Measurements from ENCODE around the gene KCNT1. TPM values are rescaled to one million over a fixed set of nuclear protein-coding genes. Genes with fewer than 3 reads are reported as not detected.

The KCNT1 gene
- total RNA-seq, 2 experiments from 2014 or later = not detected

GRCh38 chr9:135815830-135816650 lies 114.1 kb downstream of the KCNT1 start:
- DNase-seq = no peak
- H3K27me3 Mint-ChIP-seq (ENCODE audit: low read depth) = no peaks in the 10 kb centered on the region
- H3K9me3 Mint-ChIP-seq = no peaks in the 10 kb centered on the region
- intact Hi-C loops (cut with micrococcal nuclease) = no loop called here
- CTCF ChIA-PET = no interaction called here
- no peak overlapping the region for H3K4me3 Mint-ChIP-seq
- H3K36me3 Mint-ChIP-seq (ENCODE audit: low read depth) = peaks cover 40% of the 10 kb centered on the region
- no peaks in the 10 kb centered on the region for H3K4me1 Mint-ChIP-seq (ENCODE audit: low read depth)
- H3K27ac Mint-ChIP-seq = no peak overlapping the region

DNA sequence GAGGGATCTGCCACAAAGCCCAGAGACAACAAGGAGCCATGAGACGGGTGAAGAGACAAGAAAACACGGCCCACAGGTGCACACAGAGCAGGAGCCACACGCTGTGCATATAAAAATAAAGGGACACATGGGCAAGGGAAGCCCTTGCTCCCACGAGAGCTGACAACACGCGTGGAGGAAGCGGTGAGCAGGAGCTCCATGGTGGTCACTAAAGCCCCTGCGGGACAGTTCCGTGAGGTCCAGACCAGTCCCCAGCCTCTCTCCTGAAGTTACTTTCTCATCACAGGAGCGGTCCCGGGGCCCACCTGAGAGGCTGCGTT lies 114.6 kb downstream of the KCNT1 start:
- no peak for DNase-seq
- Mint-ChIP-seq H3K36me3 (ENCODE audit: low read depth) (peaks cover 35% of the 10 kb centered on the region), H3K9me3 (no peaks in the 10 kb centered on the region), H3K27ac (no peak overlapping the region), H3K27me3 (ENCODE audit: low read depth) (no peaks in the 10 kb centered on the region), H3K4me3 (no peak overlapping the region), H3K4me1 (ENCODE audit: low read depth) (no peaks in the 10 kb centered on the region)
- intact Hi-C loops (cut with micrococcal nuclease) = no loop called here
- CTCF ChIA-PET = no interaction called here

GRCh38 chr9:135817951-135818717 lies 116.1 kb downstream of the KCNT1 start:
- Mint-ChIP-seq H3K4me3 (no peak overlapping the region), H3K9me3 (no peaks in the 10 kb centered on the region), H3K27ac (no peak overlapping the region), H3K27me3 (ENCODE audit: low read depth) (no peaks in the 10 kb centered on the region), H3K4me1 (ENCODE audit: low read depth) (no peaks in the 10 kb centered on the region), H3K36me3 (ENCODE audit: low read depth) (peaks cover 36% of the 10 kb centered on the region)
- DNase-seq = no peak
- intact Hi-C loops (cut with micrococcal nuclease) = no loop called here
- CTCF ChIA-PET = interaction anchor here (0.8 kb wide), 1 partner anchor 21 kb away, joined by 3 read pairs; no protein-coding TSS in a partner anchor

DNA sequence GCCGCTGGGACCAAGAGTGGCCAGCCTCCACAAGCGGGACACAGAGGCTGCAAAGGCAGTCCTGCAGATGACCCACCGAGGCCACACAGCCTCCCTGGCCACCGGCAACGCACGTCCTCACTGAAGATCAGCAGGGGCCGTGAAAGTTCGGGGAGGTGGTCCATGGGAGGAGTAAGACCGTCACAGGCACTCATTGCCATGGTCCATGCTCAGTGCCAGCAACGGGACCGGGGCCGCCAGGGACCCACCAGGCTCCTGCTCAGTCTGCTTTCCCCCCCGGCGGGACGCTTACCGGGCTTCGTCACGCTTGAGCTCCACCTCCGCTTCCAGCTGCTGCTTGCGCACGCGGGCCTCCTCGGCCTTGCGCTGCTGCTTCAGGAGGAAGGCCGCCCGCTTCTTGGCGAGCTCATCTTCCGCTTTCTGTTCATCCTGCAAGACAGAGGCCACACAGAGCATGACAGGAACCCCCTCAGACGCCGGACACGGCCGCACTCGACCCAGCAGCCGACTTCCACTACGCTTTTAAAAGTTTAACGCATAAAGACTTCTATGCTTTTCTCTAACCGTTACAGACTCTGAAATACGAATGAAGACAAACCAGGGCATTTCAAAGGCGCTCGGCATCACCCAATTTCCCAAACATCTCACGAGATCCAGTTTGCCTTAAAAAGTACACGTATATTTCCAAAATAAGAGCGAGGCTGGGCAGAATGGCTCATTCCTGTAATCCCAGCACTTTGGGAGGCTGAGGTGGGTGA lies 116.9 kb downstream of the KCNT1 start:
- H3K27ac Mint-ChIP-seq = no peak overlapping the region
- H3K27me3 Mint-ChIP-seq (ENCODE audit: low read depth) = no peaks in the 10 kb centered on the region
- H3K9me3 Mint-ChIP-seq = no peaks in the 10 kb centered on the region
- CTCF ChIA-PET = no interaction called here
- H3K36me3 Mint-ChIP-seq (ENCODE audit: low read depth) = peaks cover 36% of the 10 kb centered on the region
- DNase-seq = no peak
- H3K4me1 Mint-ChIP-seq (ENCODE audit: low read depth) = no peaks in the 10 kb centered on the region
- intact Hi-C loops (cut with micrococcal nuclease) = no loop called here
- no peak overlapping the region for H3K4me3 Mint-ChIP-seq

DNA sequence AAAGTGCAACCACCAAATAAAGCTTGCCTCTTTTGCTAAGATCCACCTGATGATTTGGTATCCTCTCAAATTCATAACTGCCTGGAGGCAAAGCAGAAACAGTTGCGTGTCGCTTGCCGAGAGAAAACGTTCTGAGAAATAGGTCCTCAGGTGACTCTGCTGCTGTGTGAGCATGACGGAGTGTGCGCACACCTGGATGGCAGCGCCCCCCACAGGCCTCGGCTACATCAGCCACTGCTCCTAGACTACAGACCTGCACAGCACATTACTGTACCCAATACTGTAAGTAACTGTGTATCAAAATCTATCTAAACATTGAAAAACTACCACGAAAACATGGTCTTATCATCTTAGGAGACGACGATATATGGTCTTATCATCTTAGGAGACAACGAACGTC lies 117.9 kb downstream of the KCNT1 start:
- no peaks in the 10 kb centered on the region for H3K27me3 Mint-ChIP-seq (ENCODE audit: low read depth)
- no peaks in the 10 kb centered on the region for H3K9me3 Mint-ChIP-seq
- CTCF ChIA-PET = no interaction called here
- intact Hi-C loops (cut with micrococcal nuclease) = no loop called here
- H3K4me3 Mint-ChIP-seq = no peak overlapping the region
- H3K4me1 Mint-ChIP-seq (ENCODE audit: low read depth) = no peaks in the 10 kb centered on the region
- H3K27ac Mint-ChIP-seq = no peak overlapping the region
- H3K36me3 Mint-ChIP-seq (ENCODE audit: low read depth) = peaks cover 33% of the 10 kb centered on the region
- DNase-seq = no peak

DNA sequence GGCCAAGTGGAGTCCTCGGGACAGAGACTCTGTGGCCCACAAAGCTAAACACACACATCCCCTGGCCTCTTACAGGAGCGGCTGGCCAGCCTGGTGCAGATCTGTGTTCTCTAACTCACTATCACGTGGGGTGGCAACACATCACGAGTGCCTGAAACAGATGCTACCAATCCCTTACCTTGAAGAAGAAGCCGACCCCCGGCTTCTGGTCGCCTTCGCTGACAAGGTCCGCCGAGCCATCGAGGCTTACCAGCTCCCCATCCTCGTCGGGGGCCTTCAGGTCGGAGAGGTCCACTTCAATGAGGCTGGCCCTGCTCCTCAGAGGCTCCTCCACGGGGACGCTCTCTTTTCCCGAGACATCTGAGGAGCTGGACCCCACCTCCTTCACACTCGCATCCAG lies 118.7 kb downstream of the KCNT1 start:
- CTCF ChIA-PET = interaction anchor here (0.6 kb wide), 1 partner anchor 1555 kb away, joined by 4 read pairs; no protein-coding TSS in a partner anchor
- Mint-ChIP-seq H3K27ac (no peak overlapping the region), H3K27me3 (ENCODE audit: low read depth) (no peaks in the 10 kb centered on the region), H3K4me3 (no peak overlapping the region), H3K36me3 (ENCODE audit: low read depth) (peaks cover 31% of the 10 kb centered on the region), H3K4me1 (ENCODE audit: low read depth) (no peaks in the 10 kb centered on the region), H3K9me3 (no peaks in the 10 kb centered on the region)
- no peak for DNase-seq
- intact Hi-C loops (cut with micrococcal nuclease) = no loop called here

DNA sequence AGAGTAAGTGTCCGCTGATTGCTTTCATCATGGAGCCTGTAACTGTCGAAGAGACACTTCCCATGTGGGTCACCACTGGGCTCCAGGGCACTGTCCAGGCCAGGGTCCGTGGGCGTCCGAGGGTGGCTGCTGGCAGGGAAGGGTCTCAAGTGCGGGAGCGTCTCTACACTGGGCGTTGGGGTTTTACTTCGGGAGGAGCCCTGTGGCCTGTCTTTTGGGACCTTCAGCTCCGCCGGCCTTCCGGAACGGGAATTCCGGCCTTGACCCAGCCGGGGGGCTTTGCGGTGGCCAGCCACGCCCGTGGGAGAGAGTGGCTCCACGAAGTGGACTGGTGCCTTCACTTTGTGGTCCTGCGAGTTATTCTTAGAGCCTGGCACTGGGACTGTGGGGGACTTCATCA lies 119.1 kb downstream of the KCNT1 start:
- Mint-ChIP-seq H3K36me3 (ENCODE audit: low read depth) (peaks cover 28% of the 10 kb centered on the region), H3K4me1 (ENCODE audit: low read depth) (no peaks in the 10 kb centered on the region), H3K9me3 (no peaks in the 10 kb centered on the region), H3K27ac (no peak overlapping the region), H3K27me3 (ENCODE audit: low read depth) (no peaks in the 10 kb centered on the region), H3K4me3 (no peak overlapping the region)
- CTCF ChIA-PET = no interaction called here
- no peak for DNase-seq
- intact Hi-C loops (cut with micrococcal nuclease) = no loop called here

DNA sequence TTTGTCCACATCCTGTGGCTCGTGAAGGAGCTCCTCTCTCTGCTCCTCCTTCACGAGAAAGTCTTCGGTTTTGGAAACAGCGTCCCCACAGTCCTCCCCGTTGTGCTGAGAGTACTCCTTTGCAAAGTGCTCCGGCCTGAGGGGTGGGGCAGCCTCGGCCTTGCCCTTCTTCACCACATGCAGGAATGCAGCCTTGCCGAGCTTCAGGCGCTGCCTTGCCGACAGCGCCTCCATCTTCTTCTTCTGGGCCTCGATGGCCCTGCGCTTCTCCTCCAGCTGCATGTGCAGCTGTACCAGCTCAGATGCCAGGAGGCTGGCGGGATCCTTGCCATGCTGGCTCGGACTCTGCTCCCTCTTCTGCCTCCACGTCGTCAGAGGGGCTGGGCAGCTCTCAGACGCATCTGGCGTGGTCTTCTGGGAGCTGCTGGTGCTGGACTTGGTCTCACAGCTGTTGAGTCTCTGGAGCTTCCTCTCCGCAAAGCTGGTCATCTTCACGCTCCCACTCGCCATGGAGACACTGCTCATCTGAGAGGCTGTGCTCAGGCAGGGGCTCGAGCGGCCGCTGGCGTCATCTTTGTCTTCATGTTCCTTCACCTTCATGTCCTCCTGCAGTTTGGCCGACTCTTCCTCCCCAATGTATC lies 119.9 kb downstream of the KCNT1 start:
- intact Hi-C loops (cut with micrococcal nuclease) = no loop called here
- H3K9me3 Mint-ChIP-seq = no peaks in the 10 kb centered on the region
- CTCF ChIA-PET = no interaction called here
- no peaks in the 10 kb centered on the region for H3K27me3 Mint-ChIP-seq (ENCODE audit: low read depth)
- H3K27ac Mint-ChIP-seq = no peak overlapping the region
- no peaks in the 10 kb centered on the region for H3K4me1 Mint-ChIP-seq (ENCODE audit: low read depth)
- no peak for DNase-seq
- no peak overlapping the region for H3K4me3 Mint-ChIP-seq
- H3K36me3 Mint-ChIP-seq (ENCODE audit: low read depth) = peaks cover 32% of the 10 kb centered on the region

DNA sequence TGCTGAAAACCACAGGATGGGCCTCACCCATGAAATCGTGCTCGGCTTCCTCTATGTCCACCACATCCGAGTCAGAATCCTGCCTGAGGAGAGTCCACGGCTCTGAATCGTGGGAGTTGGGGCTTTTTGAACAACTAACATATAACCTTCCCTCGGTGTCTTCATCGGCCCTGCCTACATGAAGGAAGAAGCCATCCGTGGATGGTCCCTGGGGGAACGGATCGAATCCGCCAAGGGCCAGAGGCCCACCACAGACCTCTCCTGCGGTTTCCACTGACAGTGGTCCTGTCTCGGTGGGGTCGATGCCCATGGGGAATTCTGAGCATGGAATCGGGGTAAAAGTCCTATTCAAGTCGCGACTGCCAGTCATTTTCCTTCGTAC lies 120.4 kb downstream of the KCNT1 start:
- Mint-ChIP-seq H3K27ac (no peak overlapping the region), H3K4me3 (no peak overlapping the region), H3K36me3 (ENCODE audit: low read depth) (peaks cover 33% of the 10 kb centered on the region), H3K4me1 (ENCODE audit: low read depth) (no peaks in the 10 kb centered on the region), H3K9me3 (no peaks in the 10 kb centered on the region), H3K27me3 (ENCODE audit: low read depth) (no peaks in the 10 kb centered on the region)
- no peak for DNase-seq
- intact Hi-C loops (cut with micrococcal nuclease) = no loop called here
- CTCF ChIA-PET = no interaction called here

- intact Hi-C loops (cut with micrococcal nuclease) = no loop called here
- Mint-ChIP-seq H3K4me1 (ENCODE audit: low read depth) (peaks cover under 1% of the 10 kb centered on the region), H3K9me3 (peaks cover under 1% of the 10 kb centered on the region), H3K36me3 (ENCODE audit: low read depth) (peaks cover 36% of the 10 kb centered on the region), H3K27me3 (ENCODE audit: low read depth) (no peaks in the 10 kb centered on the region), H3K4me3 (no peak overlapping the region), H3K27ac (no peak overlapping the region)
- no peak for DNase-seq
- CTCF ChIA-PET = no interaction called here
These were observed 121.1 kb downstream of the KCNT1 start for GRCh38 chr9:135823036-135823435.

DNA sequence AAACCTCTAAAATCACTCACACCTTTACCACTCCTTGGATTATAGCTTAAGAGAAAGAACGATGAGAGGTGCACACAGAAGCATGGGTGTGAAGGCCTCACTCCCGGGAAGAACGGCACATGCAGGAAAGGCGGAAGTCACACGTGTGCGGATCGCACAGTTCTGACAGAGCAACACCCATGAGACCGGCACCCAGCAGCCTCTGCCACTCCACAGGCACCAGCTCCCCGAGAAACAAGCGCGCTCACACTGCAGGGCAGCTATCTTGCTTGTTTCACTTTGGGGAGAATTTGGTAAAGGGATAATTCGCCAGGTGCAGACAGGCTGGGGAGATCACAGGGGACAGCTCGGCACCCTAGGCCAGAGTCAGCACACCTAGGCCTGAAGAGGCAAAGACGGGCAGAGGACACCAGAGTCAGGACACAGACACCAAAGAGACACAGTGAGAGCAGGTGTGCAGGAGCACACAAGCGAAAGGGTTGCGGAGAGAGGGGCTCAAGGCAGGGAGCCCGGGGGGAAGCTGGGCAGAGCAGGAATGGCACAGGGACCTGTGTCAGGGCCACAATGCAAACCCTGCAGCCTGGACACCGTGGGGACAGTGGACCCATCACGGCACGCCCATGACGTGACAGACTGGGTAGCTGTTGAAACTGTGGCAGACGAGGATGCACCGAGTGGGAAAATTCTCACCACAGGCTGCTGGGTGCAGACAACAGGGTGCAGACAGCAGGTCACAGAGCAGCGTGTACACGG lies 123.6 kb downstream of the KCNT1 start:
- H3K36me3 Mint-ChIP-seq (ENCODE audit: low read depth) = peaks cover 39% of the 10 kb centered on the region
- no peak for DNase-seq
- no peaks in the 10 kb centered on the region for H3K27me3 Mint-ChIP-seq (ENCODE audit: low read depth)
- peaks cover 8% of the 10 kb centered on the region for H3K4me1 Mint-ChIP-seq (ENCODE audit: low read depth)
- no peak overlapping the region for H3K4me3 Mint-ChIP-seq
- CTCF ChIA-PET = no interaction called here
- no peak overlapping the region for H3K27ac Mint-ChIP-seq
- intact Hi-C loops (cut with micrococcal nuclease) = no loop called here
- H3K9me3 Mint-ChIP-seq = peaks cover 11% of the 10 kb centered on the region

DNA sequence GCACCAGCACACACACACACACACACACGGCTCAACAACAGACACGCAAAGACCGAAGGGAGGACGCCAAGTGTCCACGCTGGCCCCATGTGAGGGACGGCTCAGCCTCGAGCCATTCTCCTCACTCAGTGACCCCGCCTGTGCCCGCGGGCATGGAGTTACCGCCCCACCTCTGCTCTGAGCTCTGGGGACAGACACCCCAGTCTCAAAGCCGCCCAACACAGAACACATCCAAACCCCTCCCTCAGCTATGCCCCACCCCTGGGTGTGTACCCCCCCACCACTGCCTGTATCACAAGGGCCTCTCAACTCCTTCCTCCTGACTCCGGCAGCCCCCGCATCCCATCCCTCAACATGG lies 124.2 kb downstream of the KCNT1 start:
- peaks cover 8% of the 10 kb centered on the region for H3K4me1 Mint-ChIP-seq (ENCODE audit: low read depth)
- CTCF ChIA-PET = no interaction called here
- intact Hi-C loops (cut with micrococcal nuclease) = no loop called here

More for the DNA sequence above, 124.2 kb downstream of the KCNT1 start:
- no peaks in the 10 kb centered on the region for H3K27me3 Mint-ChIP-seq (ENCODE audit: low read depth)
- peaks cover 36% of the 10 kb centered on the region for H3K36me3 Mint-ChIP-seq (ENCODE audit: low read depth)
- H3K9me3 Mint-ChIP-seq = peaks cover 11% of the 10 kb centered on the region
- H3K4me3 Mint-ChIP-seq = no peak overlapping the region
- DNase-seq = no peak
- H3K27ac Mint-ChIP-seq = no peak overlapping the region

Measured in activated naive CD4-positive, alpha-beta T cell treated with anti-CD3 and anti-CD28 coated beads for 36 hours (primary cell).